Stomach (tissue), 4 donors: ENCODE measurements around the gene IQGAP3.

Source experiments
- CTCF ChIP-seq, 7 experiments: fragments of 450-650 bp in 4 of 7; fragments of 200-600 bp in 3 of 7; sonication (generic) in 3 of 7; IDR thresholded peaks; one replicate each; pipeline ENCODE4 v1.5.1; 2016 to 2019; ENCODE audit warnings: antibody characterized with exemption in 7 of 7, control low read depth in 2 of 7, mild to moderate bottlenecking in 1 of 7
- POLR2AphosphoS5 ChIP-seq, 3 donors: sonication (generic); formaldehyde crosslinking; IDR thresholded peaks; one replicate each; pipeline ENCODE4 v1.6.1; 2016; ENCODE audit warnings: antibody characterized with exemption in 3 of 3

GRCh38 chr1:156525856-156526489, 46.4 kb downstream of the IQGAP3 start:
- TF ChIP-seq CTCF (IDR thresholded peaks at IDR 0.05) (no peak), POLR2AphosphoS5 (IDR thresholded peaks at IDR 0.05) (no peak)
